BE2C (cell line): ENCODE results near the gene PHC3.

Experiments used
- DNase-seq: peaks from one replicate; pipeline ENCODE4 v3.0.0-alpha.2; 2020
- H3K27me3 ChIP-seq: fragments of 250-450 bp; sonication (Bioruptor Pico); 2 replicates; pipeline ENCODE4 v1.5.1; 2020; ENCODE audit warnings: mild to moderate bottlenecking
- H3K36me3 ChIP-seq: fragments of 250-450 bp; sonication (Bioruptor Pico); 2 replicates; pipeline ENCODE4 v1.5.1; 2020; ENCODE audit warnings: mild to moderate bottlenecking
- H3K4me1 ChIP-seq: fragments of 250-450 bp; sonication (Bioruptor Pico); 2 replicates; pipeline ENCODE4 v1.5.1; 2020
- H3K4me3 ChIP-seq: 2 replicates; pipeline ENCODE4 v1.5.1; 2011; ENCODE audit warnings: low read depth, low read length
- H3K9me3 ChIP-seq: fragments of 250-450 bp; sonication (Bioruptor Pico); 2 replicates; pipeline ENCODE4 v1.5.1; 2020
- CTCF ChIP-seq: IDR thresholded peaks from 2 replicates; pipeline ENCODE4 v1.5.1; 2012; ENCODE audit warnings: mild to moderate bottlenecking, low read depth, low read length

The PHC3 gene

GRCh38 chr3:170151536-170151935, 30.0 kb downstream of the PHC3 start:
- Histone ChIP-seq H3K9me3 (no peaks in the 10 kb centered on the region), H3K4me3 (no peak overlapping the region), H3K4me1 (no peaks in the 10 kb centered on the region), H3K27me3 (no peaks in the 10 kb centered on the region), H3K36me3 (peaks cover 6% of the 10 kb centered on the region; the same call in 1 of the 2 replicates)
- DNase-seq = no peak
- TF ChIP-seq CTCF = no peak

- H3K9me3 ChIP-seq = no peaks in the 10 kb centered on the region
- no peak for TF ChIP-seq CTCF
- DNase-seq = no peak
- no peak overlapping the region for H3K4me3 ChIP-seq
- H3K36me3 ChIP-seq = peaks cover 7% of the 10 kb centered on the region
- no peaks in the 10 kb centered on the region for H3K4me1 ChIP-seq
- no peaks in the 10 kb centered on the region for H3K27me3 ChIP-seq
These were observed 32.5 kb downstream of the PHC3 start for GRCh38 chr3:170149016-170149415.

- H3K4me1 ChIP-seq = no peaks in the 10 kb centered on the region
- H3K9me3 ChIP-seq = no peaks in the 10 kb centered on the region
- H3K4me3 ChIP-seq = no peak overlapping the region
- TF ChIP-seq CTCF = no peak
- peaks cover 7% of the 10 kb centered on the region for H3K36me3 ChIP-seq
- no peak for DNase-seq
- H3K27me3 ChIP-seq = no peaks in the 10 kb centered on the region
These were observed 36.3 kb downstream of the PHC3 start for GRCh38 chr3:170145278-170145677.

GRCh38 chr3:170144437-170144843, 37.1 kb downstream of the PHC3 start:
- DNase-seq = no peak
- no peak for TF ChIP-seq CTCF
- H3K4me1 ChIP-seq = no peaks in the 10 kb centered on the region
- no peak overlapping the region for H3K4me3 ChIP-seq
- no peaks in the 10 kb centered on the region for H3K27me3 ChIP-seq
- H3K36me3 ChIP-seq = peaks cover 7% of the 10 kb centered on the region
- H3K9me3 ChIP-seq = no peaks in the 10 kb centered on the region

- no peak overlapping the region for H3K4me3 ChIP-seq
- no peak for TF ChIP-seq CTCF
- no peaks in the 10 kb centered on the region for H3K27me3 ChIP-seq
- DNase-seq = no peak
- H3K4me1 ChIP-seq = no peaks in the 10 kb centered on the region
- H3K36me3 ChIP-seq = peaks cover 3% of the 10 kb centered on the region; the same call in 1 of the 2 replicates
- H3K9me3 ChIP-seq = no peaks in the 10 kb centered on the region
These were observed 39.2 kb downstream of the PHC3 start for GRCh38 chr3:170142373-170142772.

- DNase-seq = no peak
- Histone ChIP-seq H3K4me1 (no peaks in the 10 kb centered on the region), H3K27me3 (no peaks in the 10 kb centered on the region), H3K36me3 (peaks cover 8% of the 10 kb centered on the region; the same call in 1 of the 2 replicates), H3K4me3 (no peak overlapping the region), H3K9me3 (no peaks in the 10 kb centered on the region)
- TF ChIP-seq CTCF = no peak
These were observed 43.5 kb downstream of the PHC3 start for GRCh38 chr3:170137986-170138385.
